ENCODE results near the gene CP.

DNA sequence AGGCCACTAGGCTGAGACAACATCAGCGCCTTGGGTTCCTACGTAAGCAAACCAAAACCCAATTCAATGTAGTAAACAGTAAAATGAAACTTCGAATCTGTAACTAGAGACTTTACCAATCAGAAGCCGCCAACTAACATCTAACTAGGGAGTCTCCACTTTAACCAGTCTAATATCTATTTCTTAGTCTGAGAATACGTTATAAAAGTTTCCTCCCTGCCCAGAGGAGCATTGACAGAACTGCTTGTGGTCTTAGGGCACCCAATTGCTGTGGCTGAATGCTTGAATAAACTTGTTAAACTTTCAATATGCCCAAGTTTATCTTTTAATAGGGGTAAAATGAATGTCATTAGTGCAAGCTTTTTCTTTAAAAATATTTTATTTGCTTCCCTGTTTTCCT is 4.3 kb downstream of the CP start:
- TF ChIP-seq CTCF (IDR thresholded peaks at IDR 0.05; ENCODE audit: low read depth, low read length, missing input control) (no peak), YY1 (IDR thresholded peaks at IDR 0.05) (no peak), FOXA1 (IDR thresholded peaks at IDR 0.05) (no peak)

Measured in liver (tissue), 2 donors.